SK-MEL-5 (cell line): ENCODE measurements around the gene ACSBG1. TPM values are rescaled to one million over a fixed set of nuclear protein-coding genes. Genes with fewer than 3 reads are reported as not detected.

Experiments
- DNase-seq: peaks from one replicate; pipeline ENCODE4 v3.0.0-alpha.2; 2016; ENCODE audit warnings: low read depth, low spot score
- in situ Hi-C: cut with HindIII; loops from 2 replicates; pipeline ENCODE4 v1.10.0; 2016; ENCODE audit warnings: low sequenced_read_pairs, high pct_unique_total_duplicates, low pct_unique_long_range_greater_than_20kb
- total RNA-seq: library from RNA; depleted of rRNA; stranded (reverse); fragments of >200 nt; shearing (Covaris generic); gene quantifications from 2 replicates; pipeline ENCODE4 v1.2.3, GENCODE V29; 2014

Gene ACSBG1
- total RNA-seq, 1 experiment from 2014 or later: 2.4 TPM

- in situ Hi-C loops: no loop called here
- no peak for DNase-seq
These were observed 1.4 kb downstream of the ACSBG1 start for GRCh38 chr15:78232951-78233350.

GRCh38 chr15:78229431-78230406 is 4.6 kb downstream of the ACSBG1 start:
- in situ Hi-C loops: no loop called here
- no peak for DNase-seq

GRCh38 chr15:78228356-78228996 is 5.9 kb downstream of the ACSBG1 start:
- in situ Hi-C loops: no loop called here
- DNase-seq: no peak

GRCh38 chr15:78225783-78226541 is 8.4 kb downstream of the ACSBG1 start:
- in situ Hi-C loops: no loop called here
- DNase-seq: no peak

GRCh38 chr15:78224023-78224411 is 10.3 kb downstream of the ACSBG1 start:
- in situ Hi-C loops: no loop called here
- no peak for DNase-seq

- in situ Hi-C loops: no loop called here
- DNase-seq: no peak
These were observed 10.9 kb downstream of the ACSBG1 start for GRCh38 chr15:78223396-78224022.

GRCh38 chr15:78222745-78223395 is 11.5 kb downstream of the ACSBG1 start:
- no peak for DNase-seq
- in situ Hi-C loops: no loop called here

- DNase-seq: no peak
- in situ Hi-C loops: no loop called here
These were observed 13.7 kb downstream of the ACSBG1 start for GRCh38 chr15:78220713-78221112.

GRCh38 chr15:78216276-78217104 is 17.9 kb downstream of the ACSBG1 start:
- no peak for DNase-seq
- in situ Hi-C loops: no loop called here

- in situ Hi-C loops: no loop called here
These were observed 20.4 kb downstream of the ACSBG1 start for GRCh38 chr15:78213956-78214355.

GRCh38 chr15:78213425-78213750 is 21.0 kb downstream of the ACSBG1 start:
- DNase-seq: no peak
- in situ Hi-C loops: no loop called here

More at GRCh38 chr15:78213956-78214355, 20.4 kb downstream of the ACSBG1 start:
- DNase-seq: no peak

GRCh38 chr15:78212546-78213424 is 21.6 kb downstream of the ACSBG1 start:
- in situ Hi-C loops: no loop called here
- DNase-seq: no peak

- no peak for DNase-seq
- in situ Hi-C loops: no loop called here
These were observed 22.4 kb downstream of the ACSBG1 start for GRCh38 chr15:78212008-78212407.

GRCh38 chr15:78211189-78211921 is 23.0 kb downstream of the ACSBG1 start:
- DNase-seq: peak; percentile 95

GRCh38 chr15:78210349-78210717 is 24.0 kb downstream of the ACSBG1 start:
- DNase-seq: no peak
- in situ Hi-C loops: no loop called here

More at GRCh38 chr15:78211189-78211921, 23.0 kb downstream of the ACSBG1 start:
- in situ Hi-C loops: no loop called here
